Lung (tissue), 12 donors: ENCODE data around the gene STAC. TPM values are rescaled to one million over a fixed set of nuclear protein-coding genes. Genes with fewer than 3 reads are reported as not detected.
A peak's percentile ranks its signal among the peaks of the same experiment; 100 is the strongest.

ENCODE experiments used
- ATAC-seq: fragments of 200-7000 bp; cut with Tn5 transposase; one replicate; pipeline ENCODE4 v1.9.1; 2020; ENCODE audit warnings: moderate number of reproducible peaks; ENCODE audit not compliant: insufficient read depth, low FRiP score
- DNase-seq, 3 donors: peaks; one replicate each; pipeline ENCODE4 v3.0.0-alpha.2; 2013 to 2017
- H3K27ac ChIP-seq, 2 donors: one replicate each; pipeline ENCODE4 v1.5.1; 2013; ENCODE audit warnings: mild to moderate bottlenecking in 2 of 2, moderate library complexity in 2 of 2, control low read depth in 1 of 2, inconsistent platforms in 1 of 2, low read depth in 1 of 2, low read length in 1 of 2
- H3K27me3 ChIP-seq, 3 donors: one replicate each; pipeline ENCODE4 v1.5.1; 2013; ENCODE audit warnings: low read length in 2 of 3; ENCODE audit not compliant: control insufficient read depth in 3 of 3, insufficient read depth in 3 of 3
- H3K36me3 ChIP-seq, 4 donors: one replicate each; pipeline ENCODE4 v1.5.1; 2013; ENCODE audit warnings: low read length in 4 of 4, mild to moderate bottlenecking in 1 of 4, moderate library complexity in 1 of 4; ENCODE audit not compliant: control insufficient read depth in 4 of 4, insufficient read depth in 4 of 4
- H3K4me1 ChIP-seq, 5 donors: one replicate each; pipeline ENCODE4 v1.5.1; 2013; ENCODE audit warnings: low read length in 5 of 5, mild to moderate bottlenecking in 2 of 5, moderate library complexity in 1 of 5; ENCODE audit not compliant: control insufficient read depth in 5 of 5, insufficient read depth in 5 of 5
- H3K4me3 ChIP-seq: one replicate; pipeline ENCODE4 v1.5.1; 2013; ENCODE audit warnings: mild to moderate bottlenecking, control low read depth, moderate library complexity
- H3K9ac ChIP-seq, 2 donors: one replicate each; pipeline ENCODE4 v1.5.1; 2013; ENCODE audit warnings: low read length in 2 of 2, control low read depth in 1 of 2; ENCODE audit not compliant: insufficient read depth in 1 of 2
- H3K9me3 ChIP-seq, 4 donors: one replicate each; pipeline ENCODE4 v1.5.1; 2013; ENCODE audit warnings: low read length in 3 of 4, mild to moderate bottlenecking in 1 of 4, moderate library complexity in 1 of 4; ENCODE audit not compliant: control insufficient read depth in 4 of 4, insufficient read depth in 3 of 4
- CTCF ChIP-seq: IDR thresholded peaks from 2 replicates; pipeline ENCODE4 v1.5.1; 2012; ENCODE audit warnings: mild to moderate bottlenecking; ENCODE audit errors: control extremely low read depth, extremely low read depth
- WGBS, 2 donors: extraction: QIAGEN DNeasy Blood & Tissue Kit; methylation state at CpG; one replicate each; pipeline ENCODE4 v1.1.7; 2013; 5-methylcytosine and 5-hydroxymethylcytosine counted together
- polyA plus RNA-seq, 2 donors: library from polyadenylated mRNA; stranded (reverse); fragments of 200-250 nt; gene quantifications; one replicate each; pipeline ENCODE4 v1.2.1, GENCODE V29; 2013
- total RNA-seq, 2 donors: library from RNA; depleted of rRNA in 1 of 2; stranded (reverse); fragments of >200 nt in 1 of 2; gene quantifications; one replicate each; pipeline ENCODE4 v1.2.1, GENCODE V29; 2014 to 2021
- donor health status: control.
- donor health status: control.
- donor health status: Bipolar disorder and iron deficiency.
- donor health status: healthy.
- donor health status: DM: yes; HTN: yes; CAD: no.

The STAC gene
- total and polyA plus RNA-seq, 4 donors, result 1.3 to 17.2 (median 5.7) TPM

DNA sequence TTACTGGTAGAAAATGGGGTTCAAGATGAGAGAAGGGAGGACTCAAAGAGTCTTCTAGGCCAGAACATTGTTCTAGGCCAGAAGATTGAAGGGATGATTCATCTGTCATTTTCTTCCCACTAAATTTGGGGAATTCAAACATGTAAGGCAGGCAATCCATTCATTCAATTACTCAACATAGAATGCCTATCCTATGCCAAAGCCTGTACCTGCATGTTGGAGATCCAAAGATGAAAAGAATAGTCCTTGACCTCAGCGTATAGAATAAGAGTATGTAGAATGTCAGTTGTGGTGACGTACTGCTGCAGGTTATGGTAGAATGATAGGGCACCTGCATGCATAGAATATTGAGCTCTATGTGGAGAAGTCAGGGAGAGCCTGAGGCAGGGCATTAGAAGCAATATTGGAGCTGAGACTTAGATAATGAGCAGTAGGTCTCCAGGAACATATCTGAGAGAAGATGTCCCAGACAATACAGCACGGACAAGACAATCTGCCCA is 49.7 kb downstream of the STAC start:
- 95 to 97% methylated on average over 3 of the region's 3 CpGs for WGBS, 2 donors
- H3K27me3 ChIP-seq, result no peaks in the 10 kb centered on the region
- no peak for TF ChIP-seq CTCF
- no peak overlapping the region for H3K27ac ChIP-seq
- no peaks in the 10 kb centered on the region for H3K36me3 ChIP-seq
- ATAC-seq (no peak), DNase-seq (no peak)
- no peak overlapping the region for H3K4me3 ChIP-seq
- no peaks in the 10 kb centered on the region for H3K4me1 ChIP-seq
- H3K9ac ChIP-seq, result no peak overlapping the region
- no peaks in the 10 kb centered on the region for H3K9me3 ChIP-seq

GRCh38 chr3:36433511-36433910 is 53.2 kb downstream of the STAC start:
- no peak for TF ChIP-seq CTCF
- DNase-seq (no peak), ATAC-seq (no peak)
- no peak overlapping the region for H3K27ac ChIP-seq
- H3K9ac ChIP-seq, result no peak overlapping the region
- H3K4me1 ChIP-seq, result no peaks in the 10 kb centered on the region
- no peaks in the 10 kb centered on the region for H3K36me3 ChIP-seq
- H3K9me3 ChIP-seq, result no peaks in the 10 kb centered on the region
- no peak overlapping the region for H3K4me3 ChIP-seq
- H3K27me3 ChIP-seq, result no peaks in the 10 kb centered on the region

DNA sequence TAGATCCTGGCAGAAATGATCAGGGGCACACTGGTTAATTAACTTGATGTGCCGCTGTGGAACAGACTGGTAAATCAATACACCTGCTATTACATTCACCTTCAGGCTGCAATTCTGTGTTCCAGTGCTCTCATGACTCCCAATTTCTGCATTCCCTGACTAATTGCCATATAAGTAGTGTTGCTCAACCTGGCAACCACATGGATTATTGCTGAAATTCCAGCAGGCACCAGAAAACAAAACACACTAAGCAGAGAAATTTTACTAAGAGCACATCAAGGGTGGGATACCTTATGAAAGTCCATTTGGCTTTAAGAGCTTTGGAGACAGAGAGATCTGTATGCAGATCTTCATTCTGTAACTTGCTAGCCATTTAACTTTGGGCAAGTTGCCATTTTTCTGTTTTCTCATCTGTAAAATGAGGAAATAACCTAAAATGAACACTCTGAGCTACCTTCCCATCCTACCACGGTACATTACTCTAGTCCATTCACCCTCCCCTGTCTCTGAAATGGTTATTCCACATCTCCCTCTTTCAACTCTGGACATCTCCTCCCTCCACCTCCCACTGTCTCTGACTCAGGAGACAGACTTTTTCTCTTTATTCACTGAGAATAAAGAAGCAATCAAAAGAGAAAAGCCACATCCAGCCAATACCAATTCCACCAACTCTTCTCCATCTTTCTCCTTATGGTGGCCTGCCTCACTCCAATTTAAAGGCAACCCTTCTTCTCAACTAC is 54.6 kb downstream of the STAC start:
- 61 to 62% methylated on average over 2 of the region's 2 CpGs for WGBS, 2 donors
- Histone ChIP-seq H3K27ac (peak overlapping the region in 1 of 2 donors; percentile 29), H3K27me3 (no peaks in the 10 kb centered on the region), H3K9ac (no peak overlapping the region), H3K9me3 (no peaks in the 10 kb centered on the region), H3K4me3 (no peak overlapping the region), H3K36me3 (no peaks in the 10 kb centered on the region), H3K4me1 (no peaks in the 10 kb centered on the region)
- TF ChIP-seq CTCF, result no peak
- DNase-seq (peak in 1 of 3 donors; percentile 6), ATAC-seq (no peak)
